DOHH2 (cell line): ENCODE results near the gene LBH.

Experiments
- EZH2phosphoT487 ChIP-seq: fragments of 200-600 bp; sonication (generic); IDR thresholded peaks from 2 replicates; pipeline ENCODE4 v1.6.1; 2017; ENCODE audit warnings: borderline replicate concordance, mild to moderate bottlenecking, antibody characterized with exemption, low read length, moderate library complexity, mixed read lengths
- TF ChIP-seq, protein P1 (sequence below): fragments of 200-600 bp; sonication (generic); IDR thresholded peaks from one replicate; pipeline ENCODE4 v1.5.1; 2014; ENCODE audit warnings: antibody characterized with exemption, mild to moderate bottlenecking, low read depth, low read length; ENCODE audit not compliant: poor library complexity, severe bottlenecking

DNA sequence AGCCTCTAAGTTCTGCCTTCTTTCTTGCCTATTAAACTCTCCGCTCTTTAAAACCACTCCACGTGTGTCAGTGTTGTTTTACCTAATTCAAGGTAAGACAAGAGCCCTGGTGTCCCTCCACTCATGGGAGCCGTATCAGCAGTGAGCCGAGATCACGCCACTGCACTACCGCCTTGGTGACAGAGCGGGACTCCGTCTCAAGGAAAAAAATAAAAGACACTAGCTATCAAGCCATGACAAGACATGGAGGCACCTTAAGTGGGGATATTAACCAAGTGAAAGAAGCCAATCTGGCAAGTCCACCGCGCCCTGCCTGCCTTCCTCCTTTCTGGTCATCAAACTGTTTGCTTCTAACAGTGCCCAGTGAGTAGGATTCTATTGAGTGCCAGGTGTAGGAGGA lies 40.2 kb upstream of the LBH start:
- no peak for TF ChIP-seq EZH2phosphoT487
- TF ChIP-seq, protein P1, sequence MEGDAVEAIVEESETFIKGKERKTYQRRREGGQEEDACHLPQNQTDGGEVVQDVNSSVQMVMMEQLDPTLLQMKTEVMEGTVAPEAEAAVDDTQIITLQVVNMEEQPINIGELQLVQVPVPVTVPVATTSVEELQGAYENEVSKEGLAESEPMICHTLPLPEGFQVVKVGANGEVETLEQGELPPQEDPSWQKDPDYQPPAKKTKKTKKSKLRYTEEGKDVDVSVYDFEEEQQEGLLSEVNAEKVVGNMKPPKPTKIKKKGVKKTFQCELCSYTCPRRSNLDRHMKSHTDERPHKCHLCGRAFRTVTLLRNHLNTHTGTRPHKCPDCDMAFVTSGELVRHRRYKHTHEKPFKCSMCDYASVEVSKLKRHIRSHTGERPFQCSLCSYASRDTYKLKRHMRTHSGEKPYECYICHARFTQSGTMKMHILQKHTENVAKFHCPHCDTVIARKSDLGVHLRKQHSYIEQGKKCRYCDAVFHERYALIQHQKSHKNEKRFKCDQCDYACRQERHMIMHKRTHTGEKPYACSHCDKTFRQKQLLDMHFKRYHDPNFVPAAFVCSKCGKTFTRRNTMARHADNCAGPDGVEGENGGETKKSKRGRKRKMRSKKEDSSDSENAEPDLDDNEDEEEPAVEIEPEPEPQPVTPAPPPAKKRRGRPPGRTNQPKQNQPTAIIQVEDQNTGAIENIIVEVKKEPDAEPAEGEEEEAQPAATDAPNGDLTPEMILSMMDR = no peak
